ENCODE data around the gene PBX1. TPM values are rescaled to one million over a fixed set of nuclear protein-coding genes. Genes with fewer than 3 reads are reported as not detected.

The PBX1 gene
- total and polyA plus RNA-seq, 10 of the 15 experiments (the other 5 are each of a cell fraction or from before 2014, with no cell fraction given), result 0.05 to 0.28 (median 0.11) TPM; not detected in 5

- no peak for TF ChIP-seq BCLAF1 (IDR thresholded peaks at IDR 0.05)
- no peak for TF ChIP-seq ZNF592 (IDR thresholded peaks at IDR 0.05)
- TF ChIP-seq MYC (IDR thresholded peaks at IDR 0.05; ENCODE audit: insufficient read depth, insufficient read length, insufficient replicate concordance, low read length, severe bottlenecking), result no peak
- TF ChIP-seq NRF1 (conservative IDR thresholded peaks at IDR 0.05; ENCODE audit: low read depth, low read length), result no peak
- TF ChIP-seq MXI1 (IDR thresholded peaks at IDR 0.05; ENCODE audit: low read depth, low read length), result no peak
- TF ChIP-seq MTA3 (IDR thresholded peaks at IDR 0.05; ENCODE audit: borderline replicate concordance, low read length), result no peak
- no peak for TF ChIP-seq SKIL (IDR thresholded peaks at IDR 0.05; ENCODE audit: low read depth, poor library complexity, severe bottlenecking)
- TF ChIP-seq ATF7 (IDR thresholded peaks at IDR 0.05; ENCODE audit: low read depth), result no peak
- no peak for TF ChIP-seq SRF (IDR thresholded peaks at IDR 0.05; ENCODE audit: low read depth in 2 of 2, low read length in 2 of 2)
- TF ChIP-seq GATAD2B (conservative IDR thresholded peaks at IDR 0.05; ENCODE audit: low read depth), result no peak
Measured at GRCh38 chr1:164668491-164669400, 109.8 kb downstream of the PBX1 start (continued).
